Trophoblast cell (in vitro differentiated cells and primary cell): ENCODE measurements around the gene SSBP1.
"Not testable (repeated sequence)": the region's sequence is repeated elsewhere in the genome, so short reads cannot be mapped to it uniquely, and the experiment has no call there.

Experiments used
- DNase-seq, 2 donors: peaks; one replicate each; pipeline ENCODE4 v3.0.0-alpha.2; 2016
- H2AFZ ChIP-seq: 2 replicates; pipeline ENCODE4 v1.6.1; 2013; ENCODE audit warnings: low read length, moderate library complexity, mild to moderate bottlenecking; ENCODE audit not compliant: insufficient read depth, poor library complexity
- H2AK5ac ChIP-seq: 2 replicates; pipeline ENCODE4 v1.6.1; 2013; ENCODE audit warnings: mild to moderate bottlenecking, low read length
- H2BK120ac ChIP-seq: 2 replicates; pipeline ENCODE4 v1.6.1; 2013; ENCODE audit warnings: low read length, mild to moderate bottlenecking, moderate library complexity; ENCODE audit not compliant: insufficient read depth, poor library complexity
- H2BK12ac ChIP-seq: 2 replicates; pipeline ENCODE4 v1.6.1; 2013; ENCODE audit warnings: mild to moderate bottlenecking, low read length, moderate library complexity
- H2BK5ac ChIP-seq: 2 replicates; pipeline ENCODE4 v1.6.1; 2013; ENCODE audit warnings: low read length, low read depth, moderate library complexity, mild to moderate bottlenecking; ENCODE audit not compliant: poor library complexity
- H3K14ac ChIP-seq: 2 replicates; pipeline ENCODE4 v1.6.1; 2013; ENCODE audit warnings: mild to moderate bottlenecking, low read length
- H3K18ac ChIP-seq: 2 replicates; pipeline ENCODE4 v1.6.1; 2013; ENCODE audit warnings: mild to moderate bottlenecking, low read length
- H3K23ac ChIP-seq: 2 replicates; pipeline ENCODE4 v1.6.1; 2013; ENCODE audit warnings: low read length
- H3K27ac ChIP-seq: 2 replicates; pipeline ENCODE4 v1.5.1; 2013; ENCODE audit warnings: low read depth, mild to moderate bottlenecking, inconsistent platforms, low read length, moderate library complexity
- H3K27me3 ChIP-seq: 2 replicates; pipeline ENCODE4 v1.6.1; 2013; ENCODE audit warnings: inconsistent platforms, mild to moderate bottlenecking, low read length, moderate library complexity; ENCODE audit not compliant: insufficient read depth
- H3K36me3 ChIP-seq, 2 experiments: 1 replicate in 1 of 2; 2 replicates in 1 of 2; pipeline ENCODE4 v1.6.1; 2013; ENCODE audit warnings: low read length in 2 of 2, mild to moderate bottlenecking in 2 of 2, moderate library complexity in 1 of 2; ENCODE audit not compliant: insufficient read depth in 2 of 2, control insufficient read depth in 1 of 2
- H3K4ac ChIP-seq: 2 replicates; pipeline ENCODE4 v1.6.1; 2013; ENCODE audit warnings: low read depth, mild to moderate bottlenecking, low read length, moderate library complexity
- H3K4me1 ChIP-seq, 2 experiments: 1 replicate in 1 of 2; 2 replicates in 1 of 2; pipeline ENCODE4 v1.6.1; 2013; ENCODE audit warnings: low read length in 2 of 2, mild to moderate bottlenecking in 2 of 2, moderate library complexity in 1 of 2; ENCODE audit not compliant: insufficient read depth in 2 of 2, control insufficient read depth in 1 of 2
- H3K4me2 ChIP-seq: 2 replicates; pipeline ENCODE4 v1.6.1; 2013; ENCODE audit warnings: inconsistent platforms, mild to moderate bottlenecking, low read length, moderate library complexity
- H3K4me3 ChIP-seq: 2 replicates; pipeline ENCODE4 v1.5.1; 2013; ENCODE audit warnings: mild to moderate bottlenecking, low read depth, low read length, inconsistent platforms
- H3K79me1 ChIP-seq: one replicate; pipeline ENCODE4 v1.6.1; 2013; ENCODE audit warnings: low read length
- H3K79me2 ChIP-seq: 2 replicates; pipeline ENCODE4 v1.6.1; 2013; ENCODE audit warnings: low read length, mild to moderate bottlenecking; ENCODE audit not compliant: control insufficient read depth, insufficient read depth, poor library complexity
- H3K9ac ChIP-seq: 2 replicates; pipeline ENCODE4 v1.6.1; 2013; ENCODE audit warnings: mild to moderate bottlenecking, low read length
- H3K9me3 ChIP-seq: 2 replicates; pipeline ENCODE4 v1.6.1; 2013; ENCODE audit warnings: low read depth, mild to moderate bottlenecking, control low read depth, inconsistent platforms, low read length; ENCODE audit not compliant: insufficient read depth
- H4K12ac ChIP-seq: 2 replicates; pipeline ENCODE4 v1.6.1; 2013; ENCODE audit warnings: low read depth, mild to moderate bottlenecking, low read length, moderate library complexity
- H4K8ac ChIP-seq: 2 replicates; pipeline ENCODE4 v1.6.1; 2013; ENCODE audit warnings: low read depth, mild to moderate bottlenecking, low read length, moderate library complexity
- H4K91ac ChIP-seq: one replicate; pipeline ENCODE4 v1.6.1; 2013; ENCODE audit warnings: low read depth, mild to moderate bottlenecking, low read length, moderate library complexity
- WGBS: extraction: QIAGEN DNeasy Blood & Tissue Kit; methylation state at CpG from one replicate; pipeline ENCODE4 v1.1.7; 2013; ENCODE audit warnings: missing lambda C conversion rate; ENCODE audit not compliant: insufficient read length, insufficient coverage; ENCODE audit errors: extremely low coverage; 5-methylcytosine and 5-hydroxymethylcytosine counted together

Gene SSBP1

DNA sequence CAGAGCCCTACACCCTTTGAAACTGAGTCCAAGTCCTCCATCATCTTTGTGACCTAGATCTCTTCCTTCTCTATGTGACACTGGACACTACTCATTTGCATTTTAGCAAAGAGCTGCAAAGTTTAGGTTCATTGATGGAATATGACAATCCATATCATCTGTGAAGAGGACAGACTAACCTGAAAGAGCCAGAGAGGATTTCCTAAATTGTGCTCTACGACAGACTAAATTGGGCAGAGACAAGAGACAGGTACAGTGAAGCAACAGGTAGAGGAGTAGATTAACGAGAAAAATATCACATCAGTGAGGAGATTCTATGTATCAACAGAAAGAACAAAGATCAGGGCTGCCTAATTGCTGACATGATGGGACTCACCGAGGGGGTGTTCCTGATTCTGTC, 25.6 kb downstream of the SSBP1 start, which contains the start of gene TAS2R3:
Gene TAS2R3 (plus strand): TSS at position 301 of the 400 bp plus-strand sequence. CDS start 62 bp downstream, at position 363.
- Histone ChIP-seq H4K91ac (no peak within 1 kb of the TSS), H3K4me3 (no peak within 1 kb of the TSS), H3K79me2 (no peaks in the 10 kb centered on the region), H3K4ac (no peak within 1 kb of the TSS), H3K4me2 (no peak within 1 kb of the TSS), H2BK120ac (no peak within 1 kb of the TSS), H3K9me3 (no peaks in the 10 kb centered on the region), H3K27me3 (no peaks in the 10 kb centered on the region), H2BK5ac (no peak within 1 kb of the TSS), H2AFZ (no peak within 1 kb of the TSS), H2BK12ac (no peak within 1 kb of the TSS), H4K8ac (no peak within 1 kb of the TSS), H3K14ac (no peak within 1 kb of the TSS), H3K27ac (no peak within 1 kb of the TSS), H3K23ac (no peak within 1 kb of the TSS), H3K4me1 (no peaks in the 10 kb centered on the region), H2AK5ac (no peak within 1 kb of the TSS), H4K12ac (no peak within 1 kb of the TSS), H3K9ac (no peak within 1 kb of the TSS), H3K36me3 (peaks cover 8 to 11% of the 10 kb centered on the region in 2 experiments), H3K18ac (no peak within 1 kb of the TSS), H3K79me1 (no peaks in the 10 kb centered on the region)
- DNase-seq: no peak
- WGBS: no CpG with 5 or more reads among the region's 3 CpGs

DNA sequence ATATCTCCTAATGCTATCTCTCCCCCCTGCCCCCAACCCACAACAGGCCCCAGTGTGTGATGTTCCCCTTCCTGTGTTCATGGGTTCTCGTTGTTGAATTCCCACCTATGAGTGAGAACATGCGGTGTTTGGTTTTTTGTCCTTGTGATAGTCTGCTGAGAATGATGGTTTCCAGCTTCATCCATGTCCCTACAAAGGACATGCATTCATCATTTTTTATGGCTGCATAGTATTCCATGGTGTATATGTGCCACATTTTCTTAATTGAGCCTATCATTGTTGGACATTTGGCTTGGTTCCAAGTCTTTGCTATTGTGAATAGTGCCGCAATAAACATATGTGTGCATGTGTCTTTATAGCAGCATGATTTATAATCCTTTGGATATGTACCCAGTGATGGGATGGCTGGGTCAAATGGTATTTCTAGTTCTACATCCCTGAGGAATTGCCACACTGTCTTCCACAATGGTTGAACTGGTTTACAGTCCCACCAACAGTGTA, 32.0 kb downstream of the SSBP1 start:
- no CpG with 5 or more reads among the region's 3 CpGs for WGBS
- not testable (repeated sequence) for H3K36me3 ChIP-seq, H3K79me1 ChIP-seq, H3K23ac ChIP-seq, H2BK12ac ChIP-seq, DNase-seq, H4K12ac ChIP-seq, H2AK5ac ChIP-seq, H3K4me2 ChIP-seq, H2BK120ac ChIP-seq, H2BK5ac ChIP-seq, H3K9ac ChIP-seq, H3K4ac ChIP-seq, H4K91ac ChIP-seq, H2AFZ ChIP-seq, H3K27ac ChIP-seq, H3K4me1 ChIP-seq, H3K18ac ChIP-seq, H3K79me2 ChIP-seq, H3K27me3 ChIP-seq, H3K4me3 ChIP-seq, H4K8ac ChIP-seq, H3K9me3 ChIP-seq, H3K14ac ChIP-seq

DNA sequence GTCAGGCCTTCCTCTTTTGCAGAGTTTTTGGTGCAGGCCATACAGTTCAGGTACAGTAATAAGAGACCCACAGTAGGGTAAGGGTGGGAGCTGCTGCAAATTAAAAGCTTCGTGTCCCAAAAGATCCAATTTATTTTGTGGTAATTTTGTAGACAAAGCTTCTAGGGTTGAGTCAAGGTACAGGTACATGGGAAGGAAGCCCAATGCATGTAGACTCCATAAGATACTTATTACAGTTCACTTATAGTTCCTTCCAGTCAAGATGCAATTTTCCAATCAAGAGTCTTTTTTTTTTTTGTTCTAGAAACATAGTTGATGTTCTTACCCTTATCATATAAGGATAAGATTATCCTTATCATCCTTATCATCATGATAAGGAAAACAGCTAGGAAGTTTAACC, 38.2 kb downstream of the SSBP1 start, which contains the start of gene TAS2R4:
Gene TAS2R4 (plus strand): TSS at position 301 of the 400 bp plus-strand sequence. CDS start 1,815 bp downstream, outside the sequence.
- Histone ChIP-seq H3K4me3 (no peak within 1 kb of the TSS), H3K9me3 (peaks cover 5% of the 10 kb centered on the region), H3K27me3 (no peaks in the 10 kb centered on the region), H2BK12ac (no peak within 1 kb of the TSS), H4K8ac (no peak within 1 kb of the TSS), H3K4me2 (no peak within 1 kb of the TSS), H3K4ac (no peak within 1 kb of the TSS), H3K36me3 (peaks cover 9 to 11% of the 10 kb centered on the region in 2 experiments), H3K9ac (no peak within 1 kb of the TSS), H2AFZ (no peak within 1 kb of the TSS), H2AK5ac (no peak within 1 kb of the TSS), H3K18ac (no peak within 1 kb of the TSS), H4K12ac (no peak within 1 kb of the TSS), H3K4me1 (no peaks in the 10 kb centered on the region), H3K79me2 (no peaks in the 10 kb centered on the region), H3K27ac (no peak within 1 kb of the TSS), H3K79me1 (no peaks in the 10 kb centered on the region), H3K23ac (no peak within 1 kb of the TSS), H4K91ac (no peak within 1 kb of the TSS), H2BK5ac (no peak within 1 kb of the TSS), H2BK120ac (no peak within 1 kb of the TSS), H3K14ac (no peak within 1 kb of the TSS)
- DNase-seq: no peak
- no CpG with 5 or more reads among the region's 1 CpG for WGBS

- Histone ChIP-seq H3K23ac (no peak overlapping the region), H3K27me3 (no peaks in the 10 kb centered on the region), H3K27ac (no peak overlapping the region), H3K4ac (no peak overlapping the region), H3K18ac (no peak overlapping the region), H4K91ac (no peak overlapping the region), H2BK12ac (no peak overlapping the region), H2BK120ac (no peak overlapping the region), H2AFZ (no peak overlapping the region), H3K4me3 (no peak overlapping the region), H4K8ac (no peak overlapping the region), H2BK5ac (no peak overlapping the region), H3K9me3 (no peaks in the 10 kb centered on the region), H3K9ac (no peak overlapping the region), H2AK5ac (no peak overlapping the region), H3K79me2 (no peaks in the 10 kb centered on the region), H3K36me3 (peaks cover 9 to 10% of the 10 kb centered on the region in 2 experiments), H3K79me1 (no peaks in the 10 kb centered on the region), H3K4me1 (no peaks in the 10 kb centered on the region), H3K14ac (no peak overlapping the region), H4K12ac (no peak overlapping the region), H3K4me2 (no peak overlapping the region)
- DNase-seq: peak; percentile 35 to 81
- WGBS: no CpG with 5 or more reads among the region's 13 CpGs
These were observed 47.8 kb downstream of the SSBP1 start for GRCh38 chr7:141785706-141786552.
